IPS-NIHi7 (cell line): Measurements from ENCODE around the gene MTM1.

Experiments
- DNase-seq: peaks from one replicate; pipeline ENCODE4 v3.0.0; 2012; ENCODE audit warnings: mixed read lengths; ENCODE audit errors: extremely low spot score

Gene MTM1

DNA sequence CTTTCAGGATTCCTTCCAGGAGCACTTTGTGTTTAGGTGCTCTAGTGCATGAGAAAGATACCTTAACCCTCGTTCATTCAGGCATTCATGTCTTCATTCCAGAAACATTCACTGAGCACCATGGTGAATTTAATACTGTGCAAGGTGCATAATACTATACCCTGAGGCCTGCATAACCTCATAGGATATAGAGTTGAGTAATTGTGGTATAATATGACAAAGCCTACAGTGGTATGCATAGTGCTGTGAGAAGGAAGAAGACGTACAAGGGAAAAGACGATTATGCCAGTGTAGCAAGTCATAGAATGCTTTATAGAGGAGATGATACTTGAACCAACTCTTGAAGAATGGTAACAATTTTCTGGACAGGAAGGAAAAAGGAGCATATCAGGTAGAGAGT lies 34.3 kb downstream of the MTM1 start:
- no peak for DNase-seq

DNA sequence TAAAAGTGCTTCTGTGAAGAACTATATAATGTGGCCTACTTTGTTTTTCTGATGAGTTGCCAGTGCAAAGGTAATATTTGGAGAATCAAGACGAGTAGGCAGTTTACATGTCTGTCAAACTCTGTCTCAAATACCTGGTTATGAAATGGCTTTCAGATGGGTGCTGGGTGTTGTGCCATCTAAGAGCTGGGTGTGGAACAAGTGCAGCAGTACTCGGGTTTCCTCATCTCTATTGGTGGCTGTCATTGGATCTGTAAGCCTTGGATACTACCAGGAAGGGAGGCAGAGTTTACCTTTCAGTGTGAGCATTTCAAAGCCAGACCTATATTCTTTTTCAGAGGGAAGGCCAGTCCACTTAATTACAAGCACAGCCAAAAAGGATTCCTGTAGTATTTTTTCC lies 37.2 kb downstream of the MTM1 start:
- DNase-seq: no peak

DNA sequence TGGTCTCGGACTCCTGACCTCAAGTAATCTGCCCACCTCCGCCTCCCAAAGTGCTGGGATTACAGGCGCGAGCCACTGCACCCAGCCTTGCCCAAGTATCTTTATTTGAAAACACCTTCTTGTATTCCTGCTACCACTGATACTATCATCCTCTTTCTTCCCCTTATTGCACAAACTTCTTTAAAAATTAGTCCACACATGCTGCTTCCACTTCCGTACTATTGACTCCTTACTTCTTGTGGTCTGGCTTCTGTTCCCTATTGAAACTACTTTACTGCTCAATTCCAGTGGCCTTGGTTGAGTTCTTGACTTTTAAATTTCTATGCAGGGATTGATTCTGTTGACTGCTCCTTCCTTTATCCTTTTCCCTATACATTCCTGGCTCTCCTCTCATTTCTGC lies 38.8 kb downstream of the MTM1 start:
- DNase-seq: no peak

DNA sequence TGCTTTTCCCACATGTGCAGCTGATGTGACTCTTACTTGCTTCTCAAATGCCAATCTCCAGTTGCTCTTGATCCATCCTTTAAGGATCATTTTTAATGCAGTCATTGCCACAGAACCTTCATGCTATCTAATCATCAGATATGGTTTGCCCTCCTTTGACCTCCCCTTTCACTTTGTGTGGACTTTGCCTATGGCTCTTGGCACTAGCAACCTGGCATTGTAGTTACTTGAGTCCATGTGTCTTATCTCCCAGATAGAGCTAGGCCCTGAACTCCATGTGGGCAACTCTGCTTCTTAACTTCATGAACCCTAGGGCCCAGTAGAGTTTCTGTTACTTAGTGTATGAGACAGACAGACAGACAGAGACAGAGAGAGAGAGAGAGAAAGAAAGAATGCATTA lies 41.6 kb downstream of the MTM1 start:
- DNase-seq: no peak

DNA sequence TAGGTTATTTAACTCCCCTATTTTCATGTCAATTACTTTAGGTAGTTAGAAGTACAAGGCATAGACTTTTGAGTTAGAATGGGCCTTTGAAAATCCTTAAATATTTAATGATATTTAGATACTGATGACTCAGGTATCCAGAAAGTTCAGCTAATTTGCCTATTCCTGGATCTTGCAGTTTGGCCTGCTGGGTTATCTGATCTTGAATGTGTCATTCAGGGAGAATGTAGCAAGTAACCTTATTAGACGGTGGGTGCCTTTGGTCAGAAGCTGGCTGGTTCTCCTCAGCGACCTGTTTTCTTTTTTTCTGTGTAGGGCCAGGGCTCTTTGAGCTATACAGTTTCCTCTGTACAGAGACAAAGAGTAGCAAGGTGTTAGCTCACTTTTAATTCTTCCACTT lies 42.0 kb downstream of the MTM1 start:
- DNase-seq: no peak

DNA sequence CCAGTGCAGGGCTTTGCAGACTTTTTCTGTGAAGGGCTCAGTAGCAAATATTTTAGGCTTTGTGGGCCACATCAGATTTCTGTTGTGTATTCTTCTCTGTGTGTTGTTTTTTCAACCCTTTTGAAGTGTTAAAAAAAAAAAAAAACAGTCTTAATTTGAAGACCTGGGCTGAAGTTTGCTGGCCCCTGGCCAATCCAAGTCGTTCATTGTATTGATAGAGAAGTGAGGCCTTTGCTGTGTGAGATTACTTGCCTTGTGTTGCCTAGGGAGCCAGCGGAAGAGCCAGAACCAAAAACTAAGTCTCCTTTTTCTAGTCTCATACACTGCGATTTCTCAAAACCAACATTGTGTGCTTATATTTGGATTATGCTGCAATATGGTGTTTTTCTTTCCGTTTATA lies 46.9 kb downstream of the MTM1 start:
- DNase-seq: no peak

DNA sequence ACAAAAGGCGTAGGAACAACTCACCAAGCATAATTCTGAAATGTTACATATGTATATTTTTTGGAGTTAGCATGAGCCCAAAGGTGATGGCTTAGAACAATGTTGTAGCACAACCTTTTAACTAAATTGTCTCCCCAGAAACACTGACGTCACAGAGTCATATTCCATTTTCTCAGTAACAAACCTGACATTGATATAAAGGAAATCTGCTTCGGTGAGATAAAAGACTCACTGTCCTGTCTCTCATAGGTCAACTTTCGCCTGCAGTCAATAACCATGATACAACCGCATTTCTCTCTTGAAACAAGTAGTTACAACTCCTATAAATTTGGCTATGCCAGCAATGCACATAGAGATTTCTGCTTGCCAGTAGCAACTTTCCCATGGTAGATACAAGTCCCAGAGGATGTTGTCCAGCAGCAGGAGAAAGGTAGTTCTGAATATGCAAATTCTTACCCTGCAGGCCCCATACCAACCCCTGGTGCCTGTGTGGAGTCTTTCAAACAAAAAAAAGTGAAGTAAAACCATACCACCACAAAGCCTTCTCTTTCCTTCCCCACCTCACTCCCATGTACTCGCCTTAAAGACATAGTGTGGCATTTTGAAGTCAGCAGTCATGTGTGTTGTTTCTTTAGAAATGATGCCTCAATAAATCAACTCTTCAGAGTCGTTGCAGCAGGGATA lies 47.9 kb downstream of the MTM1 start:
- DNase-seq: no peak

DNA sequence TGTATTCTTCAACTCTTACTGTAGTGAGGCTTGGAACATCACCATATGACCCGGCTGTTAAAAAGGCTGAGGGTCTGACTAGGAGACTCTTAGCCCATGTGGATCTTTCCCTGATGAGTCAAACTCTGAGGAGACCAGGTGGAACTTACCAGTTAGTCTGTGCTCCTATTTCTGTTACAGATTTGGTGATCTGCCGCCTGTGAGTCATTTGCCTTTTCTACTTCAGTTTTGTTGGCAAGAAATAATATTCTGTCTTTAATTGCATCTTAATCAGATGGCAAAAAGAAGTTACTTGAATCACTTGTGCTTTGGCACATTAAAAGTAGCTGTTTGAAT lies 48.4 kb downstream of the MTM1 start:
- DNase-seq: no peak

DNA sequence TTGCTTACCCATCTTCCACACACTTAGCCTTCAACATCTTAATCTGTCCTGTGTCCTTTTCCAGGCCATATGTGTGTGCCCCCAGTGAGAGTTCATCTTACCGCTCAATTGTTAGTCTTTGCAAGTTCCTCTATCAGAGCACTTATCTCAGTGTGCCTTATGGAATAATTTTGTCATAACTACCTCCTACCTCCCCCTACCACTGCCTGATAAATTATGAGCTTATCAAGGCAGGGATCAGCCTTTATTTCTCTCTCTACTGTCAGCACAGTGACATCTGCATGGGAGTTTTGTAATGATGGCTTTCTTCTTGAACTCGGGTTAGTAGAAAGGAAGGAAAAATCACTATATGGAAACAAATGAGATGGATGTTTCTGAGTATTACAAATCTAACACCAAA lies 53.2 kb downstream of the MTM1 start:
- no peak for DNase-seq

DNA sequence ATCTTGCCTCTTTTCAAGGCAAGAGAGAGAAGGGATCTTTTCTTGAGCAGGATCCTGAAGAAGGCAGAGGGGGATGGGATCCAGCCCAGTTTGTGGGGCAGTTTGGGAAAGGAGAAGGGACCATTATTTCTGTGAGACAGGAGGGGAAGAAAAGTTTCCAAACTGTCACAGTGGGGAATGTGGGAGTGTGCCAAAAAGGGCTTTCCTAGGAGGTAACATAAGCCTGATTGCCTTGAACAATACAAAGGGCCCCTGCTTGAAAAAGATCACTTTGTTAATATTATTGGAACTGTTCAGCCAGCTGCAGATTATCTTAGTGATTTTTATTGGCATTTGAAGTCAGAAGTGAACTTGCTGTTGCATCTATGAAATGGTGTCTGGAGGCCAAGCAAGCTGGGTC lies 55.2 kb downstream of the MTM1 start:
- no peak for DNase-seq

DNA sequence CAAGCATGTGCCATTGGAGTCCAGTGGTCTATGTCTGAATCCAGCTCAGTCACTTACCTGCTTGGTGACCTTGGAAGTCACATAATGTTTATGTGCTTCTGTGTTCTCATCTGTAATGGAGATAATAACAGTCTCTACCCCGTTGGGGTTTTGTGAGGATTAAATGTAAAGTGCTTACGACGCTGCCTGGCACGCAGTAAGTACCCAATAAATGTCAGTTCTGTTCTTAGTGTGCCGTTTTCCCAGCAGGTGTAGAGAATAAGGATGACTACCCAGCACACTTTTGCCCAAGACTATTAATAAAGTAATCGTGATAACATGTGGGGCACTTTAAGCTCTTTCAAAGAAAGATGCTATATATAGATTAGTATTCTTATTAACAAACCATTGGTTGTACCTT lies 56.7 kb downstream of the MTM1 start:
- DNase-seq: no peak

DNA sequence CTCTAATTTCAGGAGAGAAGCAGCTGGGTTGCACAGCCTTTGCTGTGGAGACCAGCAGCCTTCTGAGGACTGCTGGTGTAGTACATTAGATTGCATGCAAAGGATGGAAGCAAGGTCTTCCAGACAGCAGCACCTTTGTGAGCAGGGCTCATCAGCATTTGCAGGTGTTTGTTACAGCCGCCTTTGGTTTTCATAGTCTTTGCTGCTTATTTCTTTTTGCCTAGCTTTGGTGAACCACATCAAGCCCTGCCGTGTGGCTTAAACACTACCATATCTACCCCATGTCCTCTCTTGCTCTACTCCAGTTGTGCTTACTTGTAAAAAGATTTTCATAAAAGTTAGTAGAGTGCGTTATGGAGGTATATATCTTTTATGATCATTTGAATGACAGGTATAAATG lies 57.5 kb downstream of the MTM1 start:
- DNase-seq: no peak

DNA sequence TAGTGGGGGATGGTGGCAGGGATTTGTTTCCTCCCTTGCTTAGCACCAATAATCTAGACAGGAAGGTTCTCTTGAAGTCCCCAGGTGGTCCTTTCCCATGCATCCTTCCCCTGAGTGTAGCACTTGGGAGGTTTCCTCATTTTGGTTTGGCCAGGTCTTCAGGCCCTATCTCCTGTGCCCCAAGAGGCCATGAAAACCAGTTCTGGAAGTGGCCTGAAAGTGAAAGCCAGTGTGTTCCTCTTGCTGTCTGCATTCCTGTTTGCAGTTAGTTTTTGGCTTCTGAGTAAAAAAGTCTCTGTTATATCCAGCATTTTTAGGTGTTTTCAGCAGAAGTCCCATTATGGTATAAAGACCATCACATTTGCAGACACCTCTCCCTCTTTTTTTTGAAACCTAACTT lies 59.5 kb downstream of the MTM1 start:
- no peak for DNase-seq

DNA sequence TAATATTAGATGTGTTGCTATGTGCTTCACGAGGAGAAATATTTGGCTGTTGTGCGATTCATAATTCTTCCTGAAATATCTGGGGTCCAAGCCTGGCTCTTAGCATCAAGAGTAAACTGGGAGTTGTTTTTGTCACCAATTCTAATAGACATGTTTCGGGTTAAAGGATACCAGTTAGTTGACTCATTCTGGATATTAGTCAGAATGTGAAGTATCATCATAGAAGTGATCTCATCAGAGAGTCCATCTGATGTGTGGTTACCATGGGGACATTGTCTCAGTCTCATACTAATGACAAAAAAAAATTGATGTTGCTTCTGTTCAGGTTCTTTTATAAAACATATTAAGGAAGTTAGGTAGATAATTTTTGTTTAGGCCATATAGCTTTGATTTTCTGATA lies 67.5 kb downstream of the MTM1 start:
- DNase-seq: no peak

DNA sequence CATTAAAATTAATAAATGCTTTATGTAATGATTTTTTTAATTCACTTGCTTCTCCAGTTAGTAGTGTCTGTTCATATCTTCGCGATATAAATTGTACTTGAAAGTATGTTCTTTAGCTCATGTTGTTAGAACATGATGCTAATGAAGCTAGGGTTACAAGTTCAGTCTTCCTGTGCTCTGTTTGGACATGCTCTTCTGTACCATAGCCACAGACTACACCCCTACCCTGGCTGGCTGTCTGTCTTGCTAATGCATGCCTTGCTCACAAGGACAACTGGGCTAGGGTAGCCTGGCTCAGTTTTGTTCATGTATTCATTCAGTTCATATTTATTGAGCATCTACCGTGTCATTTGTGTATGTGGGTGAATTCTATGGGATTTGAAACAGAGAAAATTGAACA lies 74.0 kb downstream of the MTM1 start:
- no peak for DNase-seq

DNA sequence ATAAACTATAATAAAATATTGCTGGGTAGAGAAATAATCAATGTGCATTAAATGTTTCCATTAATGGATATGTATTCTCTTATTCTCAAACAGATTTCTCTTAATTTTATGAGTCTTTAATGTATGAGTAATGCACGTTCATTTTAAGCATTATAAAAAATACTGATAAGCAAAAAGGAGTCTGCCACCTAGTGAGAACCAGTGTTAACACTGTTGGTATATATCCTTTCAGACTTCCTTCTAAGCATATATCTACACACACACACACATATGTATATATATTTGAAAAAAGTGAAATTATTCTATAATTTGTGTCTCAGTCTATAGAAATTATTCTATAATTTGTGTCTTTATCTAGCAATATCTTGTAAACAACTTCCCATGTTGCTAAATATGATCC lies 74.8 kb downstream of the MTM1 start:
- DNase-seq: no peak

DNA sequence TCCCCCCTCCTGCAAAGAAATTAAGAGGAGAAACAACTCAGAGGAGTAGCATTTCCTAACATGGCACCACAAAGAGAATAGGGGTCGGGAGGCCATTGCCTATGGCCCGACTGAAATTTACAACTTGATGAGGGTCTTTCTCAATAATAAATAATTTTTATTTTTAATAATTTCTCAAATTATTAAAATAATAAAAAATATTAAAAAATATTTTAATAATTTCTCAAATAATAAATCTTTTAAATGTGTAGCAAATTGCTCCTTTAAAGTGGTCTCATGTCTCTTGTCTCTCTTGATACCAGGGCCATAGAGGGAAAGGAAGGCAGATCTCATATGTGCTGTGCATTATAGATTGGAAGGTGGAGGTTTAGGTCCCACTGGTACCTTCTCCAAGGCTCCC lies 75.5 kb downstream of the MTM1 start:
- DNase-seq: no peak

DNA sequence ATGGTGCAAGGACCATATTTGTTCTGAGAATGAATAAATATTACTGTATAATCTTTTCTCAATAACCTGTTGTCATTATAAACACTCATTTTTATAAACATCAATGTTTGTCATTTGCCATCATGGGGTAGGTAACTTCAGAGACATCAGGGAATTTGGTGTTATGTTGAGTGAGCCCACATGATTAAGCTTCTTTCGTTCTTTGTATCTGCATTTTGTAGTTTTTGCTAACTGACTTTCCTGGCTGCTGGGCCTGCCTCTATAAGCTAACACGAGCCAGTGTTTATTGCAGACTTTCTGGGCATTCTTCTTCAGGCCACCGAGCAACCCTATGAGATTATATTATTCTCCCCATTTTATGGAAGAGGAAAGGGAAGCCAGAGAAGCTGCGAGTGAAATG lies 76.0 kb downstream of the MTM1 start:
- no peak for DNase-seq

DNA sequence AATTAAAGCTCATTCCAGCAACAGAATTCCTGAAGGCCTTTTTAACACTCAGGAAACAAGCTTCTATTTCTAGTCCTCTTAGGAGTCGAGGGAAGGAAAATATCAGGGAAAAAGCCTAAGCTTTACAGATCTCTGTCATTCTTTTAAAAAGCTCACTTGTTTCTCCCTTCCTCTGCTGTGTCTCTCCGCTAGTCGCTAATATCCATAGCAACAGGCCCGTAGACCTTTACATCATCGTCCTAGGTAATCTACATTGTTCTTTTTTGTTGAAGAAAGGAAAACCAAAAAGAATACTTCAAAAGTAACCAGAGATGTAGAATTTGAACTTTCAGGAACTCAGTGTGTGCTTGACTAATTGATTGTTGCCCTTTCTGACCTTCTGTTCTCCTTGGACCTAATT lies 78.9 kb downstream of the MTM1 start:
- DNase-seq: no peak

DNA sequence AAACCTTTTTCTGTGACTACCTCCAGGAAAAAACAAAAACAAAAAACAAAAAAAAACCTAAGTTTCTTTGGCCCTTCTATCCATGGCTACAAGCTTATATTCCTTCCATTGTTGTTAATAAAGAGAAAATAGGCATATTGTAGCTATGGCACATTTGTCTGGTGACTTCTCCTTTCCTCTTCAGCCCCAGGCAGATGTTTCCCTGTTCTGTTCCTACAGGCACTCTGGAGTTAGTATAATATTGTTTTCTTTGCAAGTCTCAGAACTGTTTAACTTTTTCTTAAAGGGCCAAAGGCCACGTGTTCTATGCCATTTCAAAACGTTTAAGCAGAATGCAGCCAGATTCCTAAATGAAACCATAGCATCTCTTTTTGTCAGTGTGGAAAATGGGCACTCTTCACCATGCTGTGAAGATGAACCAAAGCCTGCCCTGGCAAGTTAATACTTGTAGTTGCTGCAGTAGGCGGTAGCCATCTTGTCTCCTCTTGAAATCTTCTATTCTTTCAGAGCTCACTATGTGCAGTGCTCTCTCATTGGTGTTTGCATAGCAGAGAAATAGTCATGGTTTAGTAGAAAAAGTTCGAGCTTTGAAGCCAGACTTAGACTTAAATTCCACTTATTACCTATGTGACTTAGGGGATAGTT lies 80.0 kb downstream of the MTM1 start:
- DNase-seq: no peak

DNA sequence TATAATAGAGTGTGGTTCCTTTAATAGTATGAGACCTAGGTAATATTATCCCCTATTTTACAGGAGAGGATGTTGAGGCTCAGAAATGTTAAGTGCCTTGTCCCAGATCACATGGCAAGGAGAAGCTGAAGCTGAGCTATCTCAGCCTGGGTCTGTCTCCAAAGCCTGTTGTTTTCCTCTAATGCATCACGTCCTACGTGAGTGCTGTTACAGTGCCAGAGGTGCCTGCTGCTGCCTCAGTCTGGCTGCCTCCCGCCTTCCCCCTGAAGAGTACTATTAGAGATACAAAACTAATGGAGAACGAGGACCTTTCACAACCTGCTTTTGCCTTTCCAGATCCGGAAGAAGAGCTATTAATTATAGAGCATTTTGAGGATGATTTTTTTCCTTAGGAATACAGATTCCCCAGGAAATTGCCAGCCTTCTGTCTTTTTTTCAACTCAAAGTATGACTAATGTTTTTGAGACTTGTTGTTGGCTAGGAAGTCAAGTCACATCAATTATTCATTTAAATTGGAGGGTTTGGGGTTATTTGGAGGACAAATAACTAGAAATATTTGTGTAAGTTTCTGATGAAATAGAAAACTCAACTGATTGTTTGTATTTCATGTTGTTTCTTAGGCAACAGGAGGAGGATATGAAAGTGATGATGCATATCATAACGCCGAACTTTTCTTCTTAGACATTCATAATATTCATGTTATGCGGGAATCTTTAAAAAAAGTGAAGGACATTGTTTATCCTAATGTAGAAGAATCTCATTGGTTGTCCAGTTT lies 80.9 kb downstream of the MTM1 start:
- DNase-seq: no peak

DNA sequence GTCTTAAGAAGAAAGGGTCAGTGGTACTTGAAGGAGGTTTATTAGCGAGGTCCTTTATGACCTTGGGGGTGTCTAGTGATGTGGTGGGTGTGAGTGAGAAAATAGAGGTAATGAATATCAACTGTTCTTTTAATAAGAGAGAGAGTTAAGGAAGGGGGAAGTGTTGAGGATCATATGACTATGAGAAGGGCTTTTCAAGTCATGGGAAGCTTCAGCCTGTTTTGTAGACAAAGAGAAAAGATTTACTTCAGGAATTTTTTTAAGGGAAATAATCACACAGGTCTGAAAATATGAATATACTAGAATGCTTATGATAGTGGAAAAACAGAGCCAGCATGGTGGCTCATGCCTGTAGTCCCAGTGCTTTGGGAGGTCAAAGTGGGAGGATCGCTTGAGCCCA lies 83.5 kb downstream of the MTM1 start:
- no peak for DNase-seq

DNA sequence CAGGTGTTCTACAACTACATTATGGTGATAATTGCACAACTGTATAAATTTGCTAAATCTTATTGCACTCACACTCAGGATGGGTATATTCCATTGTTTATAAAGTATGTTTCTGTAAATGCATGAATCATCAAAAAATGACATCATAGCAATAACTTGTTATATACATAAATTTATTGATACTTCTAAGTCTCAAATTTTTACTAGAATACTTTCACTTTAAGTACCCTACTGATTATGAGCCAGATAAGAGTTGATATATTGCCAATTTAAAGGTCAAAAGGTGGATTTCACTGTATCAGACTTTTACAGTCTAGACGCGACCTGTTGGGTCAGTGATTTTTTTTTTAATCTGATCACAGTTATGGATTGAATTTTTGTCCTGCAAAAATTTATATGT lies 87.4 kb downstream of the MTM1 start:
- DNase-seq: no peak
